SU-DHL-6 (cell line): ENCODE data around the gene XPO6.

Source experiments
- EZH2phosphoT487 ChIP-seq: fragments of 200-600 bp; sonication (generic), shearing (Covaris generic); conservative IDR thresholded peaks from 2 replicates; pipeline ENCODE4 v1.6.1; 2018; ENCODE audit warnings: mild to moderate bottlenecking, antibody characterized with exemption, low read length, moderate library complexity, mixed read lengths
- TF ChIP-seq, protein P1 (sequence below): fragments of 200-600 bp; sonication (generic); IDR thresholded peaks from one replicate; pipeline ENCODE4 v1.5.1; 2017; ENCODE audit warnings: antibody characterized with exemption, mild to moderate bottlenecking, low read length, moderate library complexity; ENCODE audit not compliant: insufficient read depth, poor library complexity, severe bottlenecking

DNA sequence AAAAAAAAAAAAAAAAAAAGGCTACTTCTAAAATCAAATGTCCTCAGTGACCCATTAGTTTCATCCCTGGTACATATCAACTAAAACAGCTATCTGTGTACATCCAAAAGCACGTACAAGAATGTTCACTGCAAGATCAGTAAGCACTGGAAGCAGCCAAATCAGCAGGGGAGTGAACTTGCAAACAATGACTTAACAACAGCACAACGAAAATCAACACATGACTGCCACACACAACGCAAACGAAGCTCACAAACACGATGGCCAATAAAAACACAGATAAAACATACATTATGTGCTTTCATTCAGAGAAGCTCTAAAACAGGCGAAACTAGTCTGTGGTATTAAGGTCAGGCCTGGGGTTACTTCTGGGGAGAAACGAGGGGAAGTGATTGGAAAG, 60.6 kb downstream of the XPO6 start:
- TF ChIP-seq, protein P1, sequence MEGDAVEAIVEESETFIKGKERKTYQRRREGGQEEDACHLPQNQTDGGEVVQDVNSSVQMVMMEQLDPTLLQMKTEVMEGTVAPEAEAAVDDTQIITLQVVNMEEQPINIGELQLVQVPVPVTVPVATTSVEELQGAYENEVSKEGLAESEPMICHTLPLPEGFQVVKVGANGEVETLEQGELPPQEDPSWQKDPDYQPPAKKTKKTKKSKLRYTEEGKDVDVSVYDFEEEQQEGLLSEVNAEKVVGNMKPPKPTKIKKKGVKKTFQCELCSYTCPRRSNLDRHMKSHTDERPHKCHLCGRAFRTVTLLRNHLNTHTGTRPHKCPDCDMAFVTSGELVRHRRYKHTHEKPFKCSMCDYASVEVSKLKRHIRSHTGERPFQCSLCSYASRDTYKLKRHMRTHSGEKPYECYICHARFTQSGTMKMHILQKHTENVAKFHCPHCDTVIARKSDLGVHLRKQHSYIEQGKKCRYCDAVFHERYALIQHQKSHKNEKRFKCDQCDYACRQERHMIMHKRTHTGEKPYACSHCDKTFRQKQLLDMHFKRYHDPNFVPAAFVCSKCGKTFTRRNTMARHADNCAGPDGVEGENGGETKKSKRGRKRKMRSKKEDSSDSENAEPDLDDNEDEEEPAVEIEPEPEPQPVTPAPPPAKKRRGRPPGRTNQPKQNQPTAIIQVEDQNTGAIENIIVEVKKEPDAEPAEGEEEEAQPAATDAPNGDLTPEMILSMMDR, result no peak
- no peak for TF ChIP-seq EZH2phosphoT487
